WTC11 (cell line): ENCODE data around the gene GIMAP8. TPM values are rescaled to one million over a fixed set of nuclear protein-coding genes. Genes with fewer than 3 reads are reported as not detected.

Experiments used
- ATAC-seq: fragments of 200-7000 bp; cut with Tn5 transposase; 2 replicates; pipeline ENCODE4 v1.10.0; 2021; ENCODE audit warnings: mild to moderate bottlenecking, moderate library complexity
- CTCF ChIA-PET: fragments of 300-600 bp; sonication (Branson Sonifier 250); formaldehyde crosslinking; loops from one replicate; lab custom pipeline; 2021; ENCODE audit warnings: antibody characterized with exemption; lab: Charles Lee
- POLR2A ChIA-PET: fragments of 350-600 bp; sonication (Branson Sonifier 250); formaldehyde crosslinking; loops from one replicate; lab custom pipeline; 2021; ENCODE audit warnings: antibody characterized with exemption; lab: Charles Lee
- DNase-seq: peaks from one replicate; pipeline ENCODE4 v3.0.0; 2021; ENCODE audit warnings: low spot score
- H3K27ac Mint-ChIP-seq: 2 replicates; pipeline ENCODE4 v1.8.0; 2021; ENCODE audit warnings: mixed read lengths
- H3K27me3 Mint-ChIP-seq: 2 replicates; pipeline ENCODE4 v1.8.0; 2021; ENCODE audit warnings: low read depth, mild to moderate bottlenecking, moderate library complexity, mixed read lengths
- H3K36me3 Mint-ChIP-seq: 2 replicates; pipeline ENCODE4 v1.8.0; 2021; ENCODE audit warnings: mixed read lengths
- H3K4me1 Mint-ChIP-seq: 2 replicates; pipeline ENCODE4 v1.8.0; 2022; ENCODE audit warnings: mixed read lengths
- H3K4me3 Mint-ChIP-seq: 2 replicates; pipeline ENCODE4 v1.8.0; 2021; ENCODE audit warnings: mild to moderate bottlenecking, moderate library complexity, mixed read lengths
- H3K9me3 Mint-ChIP-seq: 2 replicates; pipeline ENCODE4 v1.8.0; 2021; ENCODE audit warnings: mixed read lengths
- ATF1 ChIP-seq: sonication (generic); formaldehyde crosslinking; IDR thresholded peaks from 2 replicates; pipeline ENCODE4 v1.8.1; 2023; ENCODE audit warnings: mild to moderate bottlenecking, moderate library complexity, missing genetic modification reagents
- CREM ChIP-seq: sonication (generic); formaldehyde crosslinking; IDR thresholded peaks from 2 replicates; pipeline ENCODE4 v1.8.1; 2022; ENCODE audit warnings: mild to moderate bottlenecking, missing genetic modification reagents, moderate library complexity
- ELF4 ChIP-seq: sonication (generic); formaldehyde crosslinking; IDR thresholded peaks from 2 replicates; pipeline ENCODE4 v1.8.1; 2022; ENCODE audit warnings: low read depth, mild to moderate bottlenecking, moderate library complexity, missing genetic modification reagents
- FOXP1 ChIP-seq: sonication (generic); formaldehyde crosslinking; IDR thresholded peaks from 2 replicates; pipeline ENCODE4 v1.8.0; 2022; ENCODE audit warnings: missing genetic modification reagents, mild to moderate bottlenecking, moderate library complexity, borderline replicate concordance
- JAZF1 ChIP-seq: fragments of 250-450 bp; sonication (Bioruptor Pico); IDR thresholded peaks from 2 replicates; pipeline ENCODE4 v1.9.0; 2021; ENCODE audit warnings: moderate library complexity, mild to moderate bottlenecking, inconsistent platforms
- MLX ChIP-seq: sonication (generic); formaldehyde crosslinking; IDR thresholded peaks from 2 replicates; pipeline ENCODE4 v1.8.1; 2023; ENCODE audit warnings: mild to moderate bottlenecking, missing genetic modification reagents, moderate library complexity
- MXD4 ChIP-seq: fragments of 250-450 bp; sonication (Bioruptor Pico); IDR thresholded peaks from 2 replicates; pipeline ENCODE4 v1.8.0; 2021; ENCODE audit warnings: mild to moderate bottlenecking, moderate library complexity, borderline replicate concordance
- NFE2L1 ChIP-seq: sonication (generic); formaldehyde crosslinking; IDR thresholded peaks from 2 replicates; pipeline ENCODE4 v1.8.1; 2023; ENCODE audit warnings: missing genetic modification reagents
- NR2C2 ChIP-seq: sonication (generic); formaldehyde crosslinking; IDR thresholded peaks from 2 replicates; pipeline ENCODE4 v1.8.0; 2022; ENCODE audit warnings: mild to moderate bottlenecking, missing genetic modification reagents
- NR3C1 ChIP-seq: sonication (generic); formaldehyde crosslinking; conservative IDR thresholded peaks from 2 replicates; pipeline ENCODE4 v1.8.1; 2023; ENCODE audit warnings: low read depth, mild to moderate bottlenecking, missing genetic modification reagents
- OVOL2 ChIP-seq: fragments of 250-450 bp; sonication (Bioruptor Pico); IDR thresholded peaks from 2 replicates; pipeline ENCODE4 v1.9.0; 2021; ENCODE audit warnings: mild to moderate bottlenecking, borderline replicate concordance
- SMAD3 ChIP-seq: sonication (generic); formaldehyde crosslinking; IDR thresholded peaks from 2 replicates; pipeline ENCODE4 v1.8.0; 2022; ENCODE audit warnings: missing genetic modification reagents, mild to moderate bottlenecking, borderline replicate concordance
- TEAD4 ChIP-seq: sonication (generic); formaldehyde crosslinking; IDR thresholded peaks from 2 replicates; pipeline ENCODE4 v1.8.0; 2022; ENCODE audit warnings: mild to moderate bottlenecking, missing genetic modification reagents
- ZNF121 ChIP-seq: sonication (generic); formaldehyde crosslinking; IDR thresholded peaks from 2 replicates; pipeline ENCODE4 v1.8.0; 2023; ENCODE audit warnings: missing genetic modification reagents
- ZNF416 ChIP-seq: fragments of 250-450 bp; sonication (Bioruptor Pico); IDR thresholded peaks from 2 replicates; pipeline ENCODE4 v1.9.0; 2021; ENCODE audit warnings: mild to moderate bottlenecking, inconsistent platforms
- ZNF512 ChIP-seq: sonication (generic); formaldehyde crosslinking; IDR thresholded peaks from 2 replicates; pipeline ENCODE4 v1.8.1; 2022; ENCODE audit warnings: missing genetic modification reagents, borderline replicate concordance
- total RNA-seq: library from RNA; stranded (reverse); gene quantifications from 3 replicates; pipeline ENCODE4 v1.2.3, GENCODE V29; 2021
- TF ChIP-seq, protein P1 (sequence below): sonication (generic); formaldehyde crosslinking; IDR thresholded peaks from 2 replicates; pipeline ENCODE4 v1.8.1; 2022; ENCODE audit warnings: low read depth, mild to moderate bottlenecking, moderate library complexity, missing genetic modification reagents, borderline replicate concordance
- TF ChIP-seq, protein P2 (sequence below): sonication (generic); formaldehyde crosslinking; IDR thresholded peaks from 2 replicates; pipeline ENCODE4 v1.8.0; 2022; ENCODE audit warnings: mild to moderate bottlenecking, missing genetic modification reagents
- TF ChIP-seq, protein P3 (sequence below): sonication (generic); formaldehyde crosslinking; IDR thresholded peaks from 2 replicates; pipeline ENCODE4 v1.8.1; 2023; ENCODE audit warnings: mild to moderate bottlenecking, missing genetic modification reagents
- TF ChIP-seq, protein P4 (sequence below): sonication (generic); formaldehyde crosslinking; IDR thresholded peaks from 2 replicates; pipeline ENCODE4 v1.8.0; 2022; ENCODE audit warnings: mild to moderate bottlenecking, missing genetic modification reagents
- TF ChIP-seq, protein P5 (sequence below): sonication (generic); formaldehyde crosslinking; conservative IDR thresholded peaks from 2 replicates; pipeline ENCODE4 v1.8.1; 2023; ENCODE audit warnings: mild to moderate bottlenecking, low read depth, missing genetic modification reagents, moderate library complexity
- TF ChIP-seq, protein P6 (sequence below): sonication (generic); formaldehyde crosslinking; IDR thresholded peaks from 2 replicates; pipeline ENCODE4 v1.8.1; 2023; ENCODE audit warnings: mild to moderate bottlenecking, moderate library complexity, missing genetic modification reagents

GIMAP8 gene
- total RNA-seq, 1 experiment from 2014 or later: 0.09 TPM

- Mint-ChIP-seq H3K4me1 (peaks cover 13% of the 10 kb centered on the region), H3K36me3 (peaks cover 20% of the 10 kb centered on the region), H3K4me3 (no peak overlapping the region), H3K27ac (no peak overlapping the region), H3K9me3 (peaks cover 34% of the 10 kb centered on the region), H3K27me3 (peaks cover 69% of the 10 kb centered on the region)
- ChIA-PET CTCF (no interaction called here), POLR2A (no interaction called here)
- DNase-seq: no peak
- no peak for ATAC-seq
- TF ChIP-seq NFE2L1 (CRISPR knock-in tag) (no peak), MXD4 (CRISPR knock-in tag) (no peak), JAZF1 (CRISPR knock-in tag) (no peak), OVOL2 (CRISPR knock-in tag) (no peak), ZNF121 (CRISPR knock-in tag) (no peak), ELF4 (CRISPR knock-in tag) (no peak), NR2C2 (CRISPR knock-in tag) (no peak), ZNF512 (CRISPR knock-in tag) (no peak), ZNF416 (CRISPR knock-in tag) (no peak), NR3C1 (CRISPR knock-in tag) (no peak), FOXP1 (CRISPR knock-in tag) (no peak), TEAD4 (no peak), CREM (no peak)
- TF ChIP-seq, protein P1, sequence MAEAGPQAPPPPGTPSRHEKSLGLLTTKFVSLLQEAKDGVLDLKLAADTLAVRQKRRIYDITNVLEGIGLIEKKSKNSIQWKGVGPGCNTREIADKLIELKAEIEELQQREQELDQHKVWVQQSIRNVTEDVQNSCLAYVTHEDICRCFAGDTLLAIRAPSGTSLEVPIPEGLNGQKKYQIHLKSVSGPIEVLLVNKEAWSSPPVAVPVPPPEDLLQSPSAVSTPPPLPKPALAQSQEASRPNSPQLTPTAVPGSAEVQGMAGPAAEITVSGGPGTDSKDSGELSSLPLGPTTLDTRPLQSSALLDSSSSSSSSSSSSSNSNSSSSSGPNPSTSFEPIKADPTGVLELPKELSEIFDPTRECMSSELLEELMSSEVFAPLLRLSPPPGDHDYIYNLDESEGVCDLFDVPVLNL (CRISPR knock-in tag): no peak
- TF ChIP-seq, protein P2, sequence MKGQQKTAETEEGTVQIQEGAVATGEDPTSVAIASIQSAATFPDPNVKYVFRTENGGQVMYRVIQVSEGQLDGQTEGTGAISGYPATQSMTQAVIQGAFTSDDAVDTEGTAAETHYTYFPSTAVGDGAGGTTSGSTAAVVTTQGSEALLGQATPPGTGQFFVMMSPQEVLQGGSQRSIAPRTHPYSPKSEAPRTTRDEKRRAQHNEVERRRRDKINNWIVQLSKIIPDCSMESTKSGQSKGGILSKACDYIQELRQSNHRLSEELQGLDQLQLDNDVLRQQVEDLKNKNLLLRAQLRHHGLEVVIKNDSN: no peak
- TF ChIP-seq, protein P3, sequence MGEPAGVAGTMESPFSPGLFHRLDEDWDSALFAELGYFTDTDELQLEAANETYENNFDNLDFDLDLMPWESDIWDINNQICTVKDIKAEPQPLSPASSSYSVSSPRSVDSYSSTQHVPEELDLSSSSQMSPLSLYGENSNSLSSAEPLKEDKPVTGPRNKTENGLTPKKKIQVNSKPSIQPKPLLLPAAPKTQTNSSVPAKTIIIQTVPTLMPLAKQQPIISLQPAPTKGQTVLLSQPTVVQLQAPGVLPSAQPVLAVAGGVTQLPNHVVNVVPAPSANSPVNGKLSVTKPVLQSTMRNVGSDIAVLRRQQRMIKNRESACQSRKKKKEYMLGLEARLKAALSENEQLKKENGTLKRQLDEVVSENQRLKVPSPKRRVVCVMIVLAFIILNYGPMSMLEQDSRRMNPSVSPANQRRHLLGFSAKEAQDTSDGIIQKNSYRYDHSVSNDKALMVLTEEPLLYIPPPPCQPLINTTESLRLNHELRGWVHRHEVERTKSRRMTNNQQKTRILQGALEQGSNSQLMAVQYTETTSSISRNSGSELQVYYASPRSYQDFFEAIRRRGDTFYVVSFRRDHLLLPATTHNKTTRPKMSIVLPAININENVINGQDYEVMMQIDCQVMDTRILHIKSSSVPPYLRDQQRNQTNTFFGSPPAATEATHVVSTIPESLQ: no peak
Observed at GRCh38 chr7:150453181-150453580, 2.8 kb downstream of the GIMAP8 start.

- DNase-seq (no peak), ATAC-seq (no peak)
- Mint-ChIP-seq H3K27ac (no peak overlapping the region), H3K4me1 (peaks cover 9% of the 10 kb centered on the region), H3K27me3 (peaks cover 62% of the 10 kb centered on the region), H3K4me3 (no peak overlapping the region), H3K36me3 (peaks cover 23% of the 10 kb centered on the region), H3K9me3 (peaks cover 39% of the 10 kb centered on the region)
- ChIA-PET POLR2A (no interaction called here), CTCF (no interaction called here)
- TF ChIP-seq, protein P4, sequence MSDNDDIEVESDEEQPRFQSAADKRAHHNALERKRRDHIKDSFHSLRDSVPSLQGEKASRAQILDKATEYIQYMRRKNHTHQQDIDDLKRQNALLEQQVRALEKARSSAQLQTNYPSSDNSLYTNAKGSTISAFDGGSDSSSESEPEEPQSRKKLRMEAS: no peak
- TF ChIP-seq, protein P5, sequence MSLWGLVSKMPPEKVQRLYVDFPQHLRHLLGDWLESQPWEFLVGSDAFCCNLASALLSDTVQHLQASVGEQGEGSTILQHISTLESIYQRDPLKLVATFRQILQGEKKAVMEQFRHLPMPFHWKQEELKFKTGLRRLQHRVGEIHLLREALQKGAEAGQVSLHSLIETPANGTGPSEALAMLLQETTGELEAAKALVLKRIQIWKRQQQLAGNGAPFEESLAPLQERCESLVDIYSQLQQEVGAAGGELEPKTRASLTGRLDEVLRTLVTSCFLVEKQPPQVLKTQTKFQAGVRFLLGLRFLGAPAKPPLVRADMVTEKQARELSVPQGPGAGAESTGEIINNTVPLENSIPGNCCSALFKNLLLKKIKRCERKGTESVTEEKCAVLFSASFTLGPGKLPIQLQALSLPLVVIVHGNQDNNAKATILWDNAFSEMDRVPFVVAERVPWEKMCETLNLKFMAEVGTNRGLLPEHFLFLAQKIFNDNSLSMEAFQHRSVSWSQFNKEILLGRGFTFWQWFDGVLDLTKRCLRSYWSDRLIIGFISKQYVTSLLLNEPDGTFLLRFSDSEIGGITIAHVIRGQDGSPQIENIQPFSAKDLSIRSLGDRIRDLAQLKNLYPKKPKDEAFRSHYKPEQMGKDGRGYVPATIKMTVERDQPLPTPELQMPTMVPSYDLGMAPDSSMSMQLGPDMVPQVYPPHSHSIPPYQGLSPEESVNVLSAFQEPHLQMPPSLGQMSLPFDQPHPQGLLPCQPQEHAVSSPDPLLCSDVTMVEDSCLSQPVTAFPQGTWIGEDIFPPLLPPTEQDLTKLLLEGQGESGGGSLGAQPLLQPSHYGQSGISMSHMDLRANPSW (CRISPR knock-in tag): no peak
- TF ChIP-seq ATF1 (CRISPR knock-in tag) (no peak), SMAD3 (no peak), MLX (CRISPR knock-in tag) (no peak)
- TF ChIP-seq, protein P6, sequence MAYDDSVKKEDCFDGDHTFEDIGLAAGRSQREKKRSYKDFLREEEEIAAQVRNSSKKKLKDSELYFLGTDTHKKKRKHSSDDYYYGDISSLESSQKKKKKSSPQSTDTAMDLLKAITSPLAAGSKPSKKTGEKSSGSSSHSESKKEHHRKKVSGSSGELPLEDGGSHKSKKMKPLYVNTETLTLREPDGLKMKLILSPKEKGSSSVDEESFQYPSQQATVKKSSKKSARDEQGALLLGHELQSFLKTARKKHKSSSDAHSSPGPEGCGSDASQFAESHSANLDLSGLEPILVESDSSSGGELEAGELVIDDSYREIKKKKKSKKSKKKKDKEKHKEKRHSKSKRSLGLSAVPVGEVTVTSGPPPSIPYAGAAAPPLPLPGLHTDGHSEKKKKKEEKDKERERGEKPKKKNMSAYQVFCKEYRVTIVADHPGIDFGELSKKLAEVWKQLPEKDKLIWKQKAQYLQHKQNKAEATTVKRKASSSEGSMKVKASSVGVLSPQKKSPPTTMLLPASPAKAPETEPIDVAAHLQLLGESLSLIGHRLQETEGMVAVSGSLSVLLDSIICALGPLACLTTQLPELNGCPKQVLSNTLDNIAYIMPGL (CRISPR knock-in tag): no peak
Observed at GRCh38 chr7:150453892-150454291, 3.5 kb downstream of the GIMAP8 start.
